ENCODE measurements around the gene SUN1.

The SUN1 gene

DNA sequence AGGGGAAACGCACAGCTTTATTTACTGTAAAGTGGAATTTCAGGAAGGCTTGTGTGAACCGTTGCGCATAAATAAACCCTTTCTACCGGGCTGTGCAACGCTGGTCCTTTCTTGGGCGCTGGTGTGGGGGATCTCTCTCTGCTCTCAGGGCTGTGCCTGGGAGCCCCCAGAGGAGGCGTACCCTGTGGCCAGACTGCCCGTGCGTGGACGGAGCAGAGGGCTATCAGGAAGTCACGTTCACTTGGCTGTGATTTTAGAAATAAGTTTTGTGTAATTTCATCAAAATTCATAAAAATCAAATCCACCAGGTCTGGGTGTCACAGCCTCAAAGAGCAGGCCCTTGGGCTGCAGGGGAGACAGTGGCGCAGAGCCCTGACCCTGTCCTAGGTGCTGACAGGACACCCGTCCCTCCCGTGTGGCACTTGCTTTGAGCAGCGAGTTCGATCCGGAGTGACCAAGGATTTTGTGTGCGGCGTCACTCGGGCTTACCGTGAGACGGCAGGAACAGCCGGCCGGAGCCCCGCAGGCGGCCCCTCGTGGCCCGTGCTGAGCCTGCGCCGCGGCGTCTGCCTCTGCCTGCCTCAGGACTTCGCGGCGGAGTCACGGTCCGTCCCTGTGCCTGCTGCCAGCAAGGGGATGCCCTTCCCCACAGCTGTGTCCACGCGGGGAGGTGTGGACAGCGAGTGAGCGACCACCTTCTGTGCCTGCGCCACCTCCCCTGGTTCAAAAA is 64.2 kb downstream of the SUN1 start:
- H3K4me3 ChIP-seq (ENCODE audit: low read length in 2 of 2), result no peak overlapping the region
- no peak overlapping the region for H3K9ac ChIP-seq (ENCODE audit: low read depth in 1 of 2, low read length in 2 of 2)
- peaks cover 6 to 8% of the 10 kb centered on the region in 2 donors for H3K4me1 ChIP-seq (ENCODE audit: control insufficient read depth in 2 of 2, insufficient read depth in 2 of 2, low read length in 2 of 2)
- H3K27me3 ChIP-seq (ENCODE audit: control insufficient read depth in 2 of 2, insufficient read depth in 2 of 2, low read length in 2 of 2), result no peaks in the 10 kb centered on the region
- H3K27ac ChIP-seq (ENCODE audit: low read depth in 2 of 2, low read length in 2 of 2), result no peak overlapping the region
- H3K36me3 ChIP-seq (ENCODE audit: control insufficient read depth in 2 of 2, insufficient read depth in 2 of 2, low read length in 2 of 2), result peaks cover 64 to 79% of the 10 kb centered on the region in 2 donors
- no peaks in the 10 kb centered on the region for H3K9me3 ChIP-seq (ENCODE audit: control insufficient read depth in 2 of 2, low read length in 2 of 2)

DNA sequence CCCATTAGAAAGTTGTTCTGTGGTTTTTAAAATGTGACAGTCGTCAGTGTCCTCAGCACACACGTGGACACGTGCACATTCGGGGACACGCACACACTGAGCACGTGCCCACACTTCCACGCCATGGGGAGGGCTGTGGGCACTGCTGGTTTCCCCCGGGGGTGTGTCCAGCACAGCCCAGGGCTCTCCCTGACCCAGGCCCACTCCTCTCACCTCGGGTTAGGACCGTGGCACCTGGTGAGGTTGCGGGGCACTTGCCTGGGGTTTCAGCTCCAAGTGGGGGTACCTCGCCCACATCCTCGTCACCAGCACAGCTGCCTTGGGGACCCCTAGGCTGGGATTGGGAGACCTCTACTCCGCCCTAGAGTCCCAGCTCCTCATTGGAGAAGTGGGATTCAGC is 64.8 kb downstream of the SUN1 start:
- Histone ChIP-seq H3K9me3 (ENCODE audit: control insufficient read depth in 2 of 2, low read length in 2 of 2) (no peaks in the 10 kb centered on the region), H3K27me3 (ENCODE audit: control insufficient read depth in 2 of 2, insufficient read depth in 2 of 2, low read length in 2 of 2) (no peaks in the 10 kb centered on the region), H3K27ac (ENCODE audit: low read depth in 2 of 2, low read length in 2 of 2) (no peak overlapping the region), H3K36me3 (ENCODE audit: control insufficient read depth in 2 of 2, insufficient read depth in 2 of 2, low read length in 2 of 2) (peaks cover 58 to 73% of the 10 kb centered on the region in 2 donors), H3K9ac (ENCODE audit: low read depth in 1 of 2, low read length in 2 of 2) (no peak overlapping the region), H3K4me3 (ENCODE audit: low read length in 2 of 2) (no peak overlapping the region), H3K4me1 (ENCODE audit: control insufficient read depth in 2 of 2, insufficient read depth in 2 of 2, low read length in 2 of 2) (peaks cover 6 to 11% of the 10 kb centered on the region in 2 donors)

DNA sequence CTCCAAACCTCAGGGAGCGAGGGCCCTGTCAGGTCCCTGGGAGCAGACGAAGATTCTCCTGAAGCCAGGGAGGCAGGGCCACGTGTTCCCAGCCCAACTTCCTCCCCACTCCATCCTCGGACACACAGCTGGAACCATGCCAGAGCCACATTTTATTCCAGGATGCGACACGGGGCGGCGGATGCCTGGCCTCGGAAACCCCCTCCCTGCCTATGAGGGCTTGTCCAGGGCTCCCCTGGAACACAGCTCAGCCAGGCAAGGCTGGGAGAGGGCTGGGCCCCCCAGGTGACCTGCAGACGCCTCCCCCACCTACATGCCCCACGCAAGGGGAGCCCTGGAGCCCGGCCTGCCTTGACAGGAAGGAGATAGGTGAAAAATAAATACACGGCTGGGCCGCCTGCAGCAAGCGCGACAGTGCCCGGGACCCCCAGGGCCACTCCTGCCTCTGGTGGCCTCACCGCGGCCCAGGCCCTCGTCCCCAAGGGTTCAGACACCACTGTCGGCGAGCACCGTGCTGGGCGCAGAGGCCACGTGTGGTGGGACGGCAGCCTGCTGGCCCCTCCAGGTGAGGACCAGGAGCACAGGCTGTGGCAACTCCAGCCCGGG is 65.6 kb downstream of the SUN1 start:
- no peak overlapping the region for H3K27ac ChIP-seq (ENCODE audit: low read depth in 2 of 2, low read length in 2 of 2)

DNA sequence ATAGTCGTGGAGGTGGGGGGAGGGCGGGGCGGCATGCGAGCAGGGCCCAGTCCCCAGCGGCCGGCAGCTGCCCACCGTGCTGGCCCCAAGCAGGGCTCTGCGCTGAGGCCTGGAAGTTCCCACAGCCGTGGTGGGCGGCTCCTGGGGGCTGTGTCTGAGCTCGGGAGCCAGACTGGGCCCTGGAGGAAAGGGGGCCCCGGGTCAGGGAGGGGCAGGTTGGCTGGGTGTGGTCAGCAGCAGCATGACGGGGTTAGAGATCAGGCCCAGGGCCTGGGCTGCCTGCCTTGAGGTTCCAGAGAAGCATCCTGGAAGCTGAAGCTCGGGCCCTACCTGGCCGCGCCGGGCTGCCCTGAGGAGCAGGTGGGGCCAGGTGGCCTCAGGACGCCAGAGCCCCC is 66.2 kb downstream of the SUN1 start:
- Histone ChIP-seq H3K9ac (ENCODE audit: low read depth in 1 of 2, low read length in 2 of 2) (no peak overlapping the region), H3K27me3 (ENCODE audit: control insufficient read depth in 2 of 2, insufficient read depth in 2 of 2, low read length in 2 of 2) (no peaks in the 10 kb centered on the region), H3K36me3 (ENCODE audit: control insufficient read depth in 2 of 2, insufficient read depth in 2 of 2, low read length in 2 of 2) (peaks cover 52 to 67% of the 10 kb centered on the region in 2 donors), H3K4me1 (ENCODE audit: control insufficient read depth in 2 of 2, insufficient read depth in 2 of 2, low read length in 2 of 2) (peaks cover 6 to 14% of the 10 kb centered on the region in 2 donors), H3K9me3 (ENCODE audit: control insufficient read depth in 2 of 2, low read length in 2 of 2) (no peaks in the 10 kb centered on the region), H3K4me3 (ENCODE audit: low read length in 2 of 2) (no peak overlapping the region), H3K27ac (ENCODE audit: low read depth in 2 of 2, low read length in 2 of 2) (no peak overlapping the region)

More for the DNA sequence above, 65.6 kb downstream of the SUN1 start:
- peaks cover 6 to 11% of the 10 kb centered on the region in 2 donors for H3K4me1 ChIP-seq (ENCODE audit: control insufficient read depth in 2 of 2, insufficient read depth in 2 of 2, low read length in 2 of 2)
- no peaks in the 10 kb centered on the region for H3K9me3 ChIP-seq (ENCODE audit: control insufficient read depth in 2 of 2, low read length in 2 of 2)
- H3K36me3 ChIP-seq (ENCODE audit: control insufficient read depth in 2 of 2, insufficient read depth in 2 of 2, low read length in 2 of 2), result peaks cover 52 to 69% of the 10 kb centered on the region in 2 donors
- H3K27me3 ChIP-seq (ENCODE audit: control insufficient read depth in 2 of 2, insufficient read depth in 2 of 2, low read length in 2 of 2), result no peaks in the 10 kb centered on the region
- H3K9ac ChIP-seq (ENCODE audit: low read depth in 1 of 2, low read length in 2 of 2), result no peak overlapping the region
- no peak overlapping the region for H3K4me3 ChIP-seq (ENCODE audit: low read length in 2 of 2)

DNA sequence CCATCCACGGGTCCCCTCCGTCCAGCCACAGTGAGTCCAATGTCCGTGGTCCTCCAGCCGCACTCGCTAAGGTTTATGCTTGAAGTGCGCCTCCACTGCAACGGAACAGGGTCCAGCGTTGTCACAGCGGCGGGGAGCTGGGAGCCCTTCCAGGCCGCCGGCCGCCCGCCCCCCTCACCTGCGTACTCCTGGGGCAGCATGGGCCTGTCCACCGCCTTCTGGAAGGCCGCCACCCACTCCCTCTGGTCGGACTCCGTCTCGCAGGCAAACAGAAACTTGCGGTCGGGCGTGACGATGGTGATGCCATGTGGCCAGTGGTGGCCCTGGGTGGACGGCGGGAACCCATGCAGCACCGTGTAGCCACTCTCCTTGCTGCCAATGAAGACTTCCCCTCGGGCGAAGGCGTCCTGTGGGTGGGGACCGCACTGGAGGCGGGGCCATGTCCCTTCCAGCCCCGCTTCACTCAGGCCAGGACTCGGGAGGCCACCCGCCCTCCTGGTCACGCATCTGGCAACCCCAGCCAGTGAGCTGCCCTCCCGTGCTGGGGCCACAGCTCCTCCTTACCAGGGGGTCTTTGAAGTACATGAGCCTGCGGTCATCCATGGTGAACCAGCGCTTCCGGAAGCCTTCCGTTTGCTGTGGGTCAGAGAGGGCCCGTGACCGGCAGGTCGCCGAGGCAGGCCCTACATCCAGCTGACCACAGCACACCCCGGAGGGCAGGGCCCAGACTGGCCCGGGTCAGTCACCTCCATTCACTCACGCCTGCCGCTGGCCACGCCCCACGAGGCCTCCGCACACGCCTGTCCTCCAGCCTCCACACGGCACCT is 66.8 kb downstream of the SUN1 start:
- no peak overlapping the region for H3K9ac ChIP-seq (ENCODE audit: low read depth in 1 of 2, low read length in 2 of 2)
- H3K9me3 ChIP-seq (ENCODE audit: control insufficient read depth in 2 of 2, low read length in 2 of 2), result no peaks in the 10 kb centered on the region
- no peak overlapping the region for H3K4me3 ChIP-seq (ENCODE audit: low read length in 2 of 2)
- H3K36me3 ChIP-seq (ENCODE audit: control insufficient read depth in 2 of 2, insufficient read depth in 2 of 2, low read length in 2 of 2), result peaks cover 49 to 62% of the 10 kb centered on the region in 2 donors
- H3K27ac ChIP-seq (ENCODE audit: low read depth in 2 of 2, low read length in 2 of 2), result no peak overlapping the region
- H3K27me3 ChIP-seq (ENCODE audit: control insufficient read depth in 2 of 2, insufficient read depth in 2 of 2, low read length in 2 of 2), result no peaks in the 10 kb centered on the region
- peaks cover 6 to 14% of the 10 kb centered on the region in 2 donors for H3K4me1 ChIP-seq (ENCODE audit: control insufficient read depth in 2 of 2, insufficient read depth in 2 of 2, low read length in 2 of 2)

DNA sequence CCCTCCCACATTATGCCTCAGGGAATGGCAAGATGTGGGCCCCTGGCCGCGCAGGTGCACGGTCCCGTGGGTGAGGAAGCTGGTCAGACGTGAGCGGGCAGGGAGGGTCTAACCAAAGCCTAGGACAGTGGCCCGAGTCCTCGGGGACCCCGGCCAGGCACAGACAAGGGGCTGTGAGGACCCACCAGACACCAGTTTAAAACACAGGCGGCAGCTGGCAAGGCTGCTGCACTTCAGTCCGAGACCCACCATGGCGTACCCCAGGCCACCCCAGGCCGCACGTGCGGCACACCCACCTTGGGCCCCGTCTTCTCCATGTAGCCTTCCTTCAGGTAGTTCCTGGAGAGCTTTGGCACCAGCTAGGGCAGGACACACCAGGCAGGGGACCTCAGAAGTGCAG is 67.5 kb downstream of the SUN1 start:
- peaks cover 45 to 59% of the 10 kb centered on the region in 2 donors for H3K36me3 ChIP-seq (ENCODE audit: control insufficient read depth in 2 of 2, insufficient read depth in 2 of 2, low read length in 2 of 2)
- H3K4me1 ChIP-seq (ENCODE audit: control insufficient read depth in 2 of 2, insufficient read depth in 2 of 2, low read length in 2 of 2), result peaks cover 6 to 17% of the 10 kb centered on the region in 2 donors

DNA sequence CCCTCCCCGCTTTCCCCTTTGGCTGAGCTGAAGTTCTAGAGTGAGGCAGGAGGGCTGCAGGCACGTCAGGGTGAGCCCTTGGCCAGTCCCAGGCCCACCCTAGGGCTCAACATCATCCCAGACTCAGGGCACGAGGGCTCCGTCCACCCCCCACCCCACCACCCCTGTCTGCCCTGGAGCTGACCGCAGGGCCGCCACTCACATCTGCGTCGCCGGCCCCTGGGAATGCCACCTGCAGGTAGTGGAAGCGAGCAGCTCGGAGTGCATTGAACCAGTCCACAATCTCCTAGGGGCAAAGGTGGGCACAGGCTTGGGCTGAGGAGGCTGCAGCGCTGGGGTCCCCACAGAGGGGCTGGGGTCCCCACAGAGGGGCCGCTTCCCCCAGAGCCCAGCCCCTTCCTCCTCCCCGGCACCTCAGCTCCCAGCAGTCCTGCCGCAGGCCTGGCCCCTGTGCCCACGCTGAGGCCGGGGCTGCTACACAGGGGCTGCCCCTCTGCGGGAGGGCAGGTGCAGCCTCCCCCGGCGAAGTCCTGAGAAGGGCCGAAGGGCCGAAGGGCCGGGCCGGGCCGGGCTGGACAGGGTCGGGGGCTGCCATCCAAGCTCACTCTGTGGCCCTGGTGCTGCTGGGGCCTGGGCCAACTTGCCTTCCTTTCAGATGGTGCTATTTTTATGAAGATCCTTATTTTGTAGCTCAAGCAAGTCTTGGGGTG is 68.2 kb downstream of the SUN1 start:
- H3K36me3 ChIP-seq (ENCODE audit: control insufficient read depth in 2 of 2, insufficient read depth in 2 of 2, low read length in 2 of 2), result peaks cover 38 to 52% of the 10 kb centered on the region in 2 donors
- H3K4me1 ChIP-seq (ENCODE audit: control insufficient read depth in 2 of 2, insufficient read depth in 2 of 2, low read length in 2 of 2), result peaks cover 6 to 17% of the 10 kb centered on the region in 2 donors
- H3K9me3 ChIP-seq (ENCODE audit: control insufficient read depth in 2 of 2, low read length in 2 of 2), result no peaks in the 10 kb centered on the region
- H3K27ac ChIP-seq (ENCODE audit: low read depth in 2 of 2, low read length in 2 of 2), result peak overlapping the region; percentile 67 to 81
- H3K27me3 ChIP-seq (ENCODE audit: control insufficient read depth in 2 of 2, insufficient read depth in 2 of 2, low read length in 2 of 2), result no peaks in the 10 kb centered on the region
- no peak overlapping the region for H3K4me3 ChIP-seq (ENCODE audit: low read length in 2 of 2)
- H3K9ac ChIP-seq (ENCODE audit: low read depth in 1 of 2, low read length in 2 of 2), result peak overlapping the region in 1 of 2 donors; percentile 54

More for the DNA sequence above, 67.5 kb downstream of the SUN1 start:
- no peak overlapping the region for H3K4me3 ChIP-seq (ENCODE audit: low read length in 2 of 2)
- no peak overlapping the region for H3K27ac ChIP-seq (ENCODE audit: low read depth in 2 of 2, low read length in 2 of 2)
- no peaks in the 10 kb centered on the region for H3K27me3 ChIP-seq (ENCODE audit: control insufficient read depth in 2 of 2, insufficient read depth in 2 of 2, low read length in 2 of 2)
- H3K9me3 ChIP-seq (ENCODE audit: control insufficient read depth in 2 of 2, low read length in 2 of 2), result no peaks in the 10 kb centered on the region
- no peak overlapping the region for H3K9ac ChIP-seq (ENCODE audit: low read depth in 1 of 2, low read length in 2 of 2)

DNA sequence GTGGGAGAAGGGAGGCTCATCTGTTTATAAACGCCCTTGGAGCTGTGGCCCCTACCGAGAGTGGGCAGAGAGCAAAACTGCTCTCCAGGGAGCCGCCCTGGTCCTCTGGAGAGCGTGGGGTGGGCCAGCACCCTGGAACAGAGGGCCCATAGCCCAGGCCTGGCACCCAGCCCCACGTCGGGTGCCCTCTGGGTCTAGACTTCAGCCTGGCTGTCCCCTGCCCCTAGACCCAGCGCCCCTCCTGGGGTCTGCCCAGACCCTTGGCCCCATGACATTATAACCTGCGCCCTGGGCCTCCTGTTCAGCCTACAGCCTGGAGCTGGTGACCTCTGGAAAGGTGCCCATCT is 68.7 kb downstream of the SUN1 start:
- H3K36me3 ChIP-seq (ENCODE audit: control insufficient read depth in 2 of 2, insufficient read depth in 2 of 2, low read length in 2 of 2), result peaks cover 33 to 47% of the 10 kb centered on the region in 2 donors
- H3K9ac ChIP-seq (ENCODE audit: low read depth in 1 of 2, low read length in 2 of 2), result peak overlapping the region in 1 of 2 donors; percentile 54
- H3K27ac ChIP-seq (ENCODE audit: low read depth in 2 of 2, low read length in 2 of 2), result peak overlapping the region; percentile 67 to 81
- H3K27me3 ChIP-seq (ENCODE audit: control insufficient read depth in 2 of 2, insufficient read depth in 2 of 2, low read length in 2 of 2), result no peaks in the 10 kb centered on the region
- H3K4me1 ChIP-seq (ENCODE audit: control insufficient read depth in 2 of 2, insufficient read depth in 2 of 2, low read length in 2 of 2), result peaks cover 6 to 17% of the 10 kb centered on the region in 2 donors
- no peaks in the 10 kb centered on the region for H3K9me3 ChIP-seq (ENCODE audit: control insufficient read depth in 2 of 2, low read length in 2 of 2)
- H3K4me3 ChIP-seq (ENCODE audit: low read length in 2 of 2), result no peak overlapping the region

DNA sequence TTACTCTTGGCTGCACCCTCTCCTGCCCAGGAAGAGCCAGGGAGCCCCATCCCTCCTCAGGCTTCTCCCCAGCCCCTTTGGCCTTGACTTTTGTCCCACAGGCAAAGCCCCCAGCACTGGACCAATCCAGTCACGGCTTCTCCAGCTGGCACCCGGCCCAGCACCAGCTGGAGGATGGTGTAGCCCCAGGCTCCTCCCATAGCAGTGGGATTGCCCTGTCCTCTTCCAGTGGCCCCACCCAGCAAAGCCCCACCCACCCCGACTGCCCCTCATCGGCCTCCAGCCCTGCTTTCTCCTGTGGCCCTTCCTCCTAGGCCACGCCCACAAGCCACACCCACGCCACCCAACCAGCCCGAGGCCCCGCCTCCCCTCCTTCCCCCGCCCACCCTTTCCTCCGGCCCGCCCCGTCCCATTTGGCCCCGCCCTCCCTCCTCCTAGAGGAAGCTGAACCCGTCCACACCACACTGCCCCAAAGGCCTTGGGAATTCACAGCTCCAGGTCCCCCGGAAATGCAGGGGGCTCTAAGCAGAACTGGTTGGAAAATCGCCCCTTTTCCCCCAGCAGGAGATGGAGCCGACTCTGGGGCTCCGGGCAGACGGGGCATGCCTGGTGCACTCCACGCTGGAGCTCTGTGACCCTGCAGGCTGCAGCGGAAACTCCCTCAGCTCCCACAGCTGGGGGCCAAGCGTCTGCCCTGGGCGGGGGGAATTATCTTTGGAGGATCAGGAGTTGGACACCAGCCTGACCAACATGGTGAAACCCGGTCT is 69.3 kb downstream of the SUN1 start:
- H3K27me3 ChIP-seq (ENCODE audit: control insufficient read depth in 2 of 2, insufficient read depth in 2 of 2, low read length in 2 of 2), result no peaks in the 10 kb centered on the region
- peak overlapping the region; percentile 67 to 81 for H3K27ac ChIP-seq (ENCODE audit: low read depth in 2 of 2, low read length in 2 of 2)
- peaks cover 6 to 17% of the 10 kb centered on the region in 2 donors for H3K4me1 ChIP-seq (ENCODE audit: control insufficient read depth in 2 of 2, insufficient read depth in 2 of 2, low read length in 2 of 2)
- H3K9ac ChIP-seq (ENCODE audit: low read depth in 1 of 2, low read length in 2 of 2), result peak overlapping the region in 1 of 2 donors; percentile 54
- H3K9me3 ChIP-seq (ENCODE audit: control insufficient read depth in 2 of 2, low read length in 2 of 2), result no peaks in the 10 kb centered on the region
- peaks cover 27 to 41% of the 10 kb centered on the region in 2 donors for H3K36me3 ChIP-seq (ENCODE audit: control insufficient read depth in 2 of 2, insufficient read depth in 2 of 2, low read length in 2 of 2)
- H3K4me3 ChIP-seq (ENCODE audit: low read length in 2 of 2), result no peak overlapping the region

All from mucosa of rectum (tissue), 2 donors.